HG03280 (cell line): ENCODE results near the gene SCARB1.

Experiments used
- ATAC-seq: cut with Tn5 transposase; IDR thresholded peaks from one replicate; pipeline ENCODE4 v1.9.1; 2021; ENCODE audit warnings: mild to moderate bottlenecking, moderate library complexity; ENCODE audit not compliant: unreplicated experiment

Gene SCARB1

DNA sequence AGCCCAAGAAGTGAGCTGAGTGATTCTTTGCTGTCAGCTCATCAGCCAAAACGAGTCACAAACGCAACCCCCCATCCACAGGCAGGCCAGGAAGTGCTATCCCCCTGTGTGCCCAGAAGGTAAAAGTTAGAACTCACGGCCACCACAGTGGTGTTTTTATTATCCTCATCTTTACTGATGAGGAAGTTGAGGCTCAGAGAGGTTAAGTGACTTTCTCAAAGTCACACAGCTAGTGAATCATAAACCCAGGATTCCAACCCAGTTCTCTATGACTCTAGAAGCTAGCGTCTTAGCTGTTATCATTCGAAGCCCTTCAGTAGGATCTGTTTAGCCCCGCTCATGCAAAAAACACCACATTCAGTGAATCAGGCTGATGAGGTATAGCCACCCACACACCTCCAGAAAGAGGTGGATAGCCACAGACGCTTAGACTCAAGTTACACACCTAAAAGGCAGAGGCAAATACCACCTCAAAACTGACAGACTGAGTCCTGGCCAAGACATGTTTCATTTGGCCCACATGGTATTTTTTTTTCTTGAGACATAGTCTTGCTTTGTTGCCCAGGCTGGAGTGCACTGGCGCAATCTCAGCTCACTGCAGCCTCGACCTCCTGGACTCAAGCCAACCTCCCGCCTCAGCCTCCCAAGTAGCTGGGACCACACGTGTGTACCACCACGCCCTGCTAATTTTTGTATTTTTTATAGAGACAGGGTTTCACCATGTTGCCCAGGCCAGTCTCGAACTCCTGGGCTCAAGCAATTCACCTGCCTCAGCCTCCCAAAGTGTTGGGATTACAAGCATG is 100.7 kb downstream of the SCARB1 start:
- no peak for ATAC-seq

- ATAC-seq: no peak
Measured at GRCh38 chr12:124762384-124762783, 101.3 kb downstream of the SCARB1 start.

GRCh38 chr12:124761871-124762270 is 101.8 kb downstream of the SCARB1 start:
- no peak for ATAC-seq

- ATAC-seq: no peak
Measured at GRCh38 chr12:124761056-124761455, 102.6 kb downstream of the SCARB1 start.

GRCh38 chr12:124760560-124760959 is 103.1 kb downstream of the SCARB1 start:
- no peak for ATAC-seq

GRCh38 chr12:124759841-124760503 is 103.7 kb downstream of the SCARB1 start:
- ATAC-seq: no peak

DNA sequence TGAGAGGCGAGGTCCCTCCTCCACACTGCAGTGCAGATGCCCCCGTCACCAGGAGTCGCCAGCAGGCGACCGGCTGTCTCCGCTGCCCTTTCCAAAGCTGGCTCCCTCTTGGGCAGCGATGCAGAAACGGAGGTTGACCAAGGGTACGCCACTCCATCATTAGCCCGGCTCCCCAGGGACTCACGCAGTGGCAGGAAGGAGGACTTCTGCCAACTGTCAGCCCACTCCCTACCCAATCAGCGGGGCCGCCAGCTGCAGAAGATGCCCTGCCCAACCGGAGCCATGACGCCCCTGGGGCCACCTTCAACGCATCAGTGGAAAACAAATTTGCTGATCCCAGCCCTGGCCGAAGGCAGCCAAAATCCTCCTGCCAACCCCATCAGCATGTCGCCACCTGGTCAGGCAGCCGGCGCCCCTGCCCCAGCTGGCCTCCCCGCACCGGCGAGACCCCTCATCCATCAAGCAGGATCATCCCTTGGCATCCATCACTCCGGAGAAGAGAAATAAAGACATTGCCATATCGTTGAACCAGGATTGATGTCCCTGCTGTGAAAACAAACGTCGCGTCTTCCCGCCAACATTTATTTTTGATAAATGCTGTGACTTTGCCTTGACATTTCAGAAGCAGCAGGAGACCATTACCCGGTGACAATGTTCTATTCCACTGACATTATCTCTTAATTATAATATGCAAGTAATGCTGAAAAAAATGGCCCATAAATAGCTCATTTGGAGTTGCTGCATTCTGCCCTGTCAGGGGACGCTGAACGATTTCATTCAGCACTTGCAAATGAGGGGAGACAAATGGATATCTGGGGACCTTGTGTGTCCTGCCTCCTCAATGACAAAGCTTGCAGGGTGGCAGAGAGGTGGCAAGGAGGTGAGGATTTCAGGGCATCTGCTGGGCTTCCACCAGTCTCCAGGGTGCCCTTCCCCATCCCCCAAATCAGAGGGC is 105.1 kb downstream of the SCARB1 start:
- no peak for ATAC-seq

GRCh38 chr12:124757329-124757728 is 106.3 kb downstream of the SCARB1 start:
- no peak for ATAC-seq

DNA sequence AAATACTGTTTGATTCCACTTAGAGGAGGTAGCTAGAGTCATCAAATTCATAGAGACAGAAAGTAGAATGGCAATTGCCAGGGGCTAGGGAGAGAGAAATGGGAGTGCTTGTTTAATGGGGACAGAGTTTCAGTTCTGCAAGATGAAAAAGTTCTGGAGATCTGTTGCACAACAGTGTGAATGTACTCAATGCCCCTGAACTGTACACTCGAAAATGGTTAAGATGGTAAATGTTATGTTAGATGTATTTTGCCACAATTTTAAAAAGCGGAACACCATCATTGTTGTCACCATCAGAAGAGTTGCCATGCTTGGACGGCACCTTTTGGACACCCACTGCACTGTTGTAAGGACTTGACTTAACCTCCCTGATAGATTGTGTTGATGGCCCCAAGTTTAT is 106.9 kb downstream of the SCARB1 start:
- ATAC-seq: no peak

DNA sequence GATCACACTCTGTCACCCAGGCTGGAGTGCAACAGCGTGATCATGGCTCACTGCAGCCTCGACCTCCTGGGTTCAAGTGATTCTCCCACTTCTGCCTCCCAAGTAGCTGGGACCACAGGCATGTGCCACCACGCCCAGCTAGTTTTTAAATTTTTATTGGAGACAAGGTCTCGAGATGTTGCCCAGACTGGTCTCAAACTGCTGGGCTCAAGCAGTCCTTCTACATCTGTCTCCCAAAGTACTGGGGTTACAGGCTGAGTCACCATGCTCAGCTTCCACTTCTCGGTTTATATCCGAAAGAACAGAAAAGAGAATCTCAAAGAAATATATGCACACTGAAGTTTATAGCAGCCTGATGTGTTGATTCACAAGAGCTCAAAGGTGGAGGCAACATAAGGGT is 107.5 kb downstream of the SCARB1 start:
- ATAC-seq: no peak

- ATAC-seq: no peak
Measured at GRCh38 chr12:124755801-124756148, 107.9 kb downstream of the SCARB1 start.

GRCh38 chr12:124754949-124755800 is 108.5 kb downstream of the SCARB1 start:
- no peak for ATAC-seq

DNA sequence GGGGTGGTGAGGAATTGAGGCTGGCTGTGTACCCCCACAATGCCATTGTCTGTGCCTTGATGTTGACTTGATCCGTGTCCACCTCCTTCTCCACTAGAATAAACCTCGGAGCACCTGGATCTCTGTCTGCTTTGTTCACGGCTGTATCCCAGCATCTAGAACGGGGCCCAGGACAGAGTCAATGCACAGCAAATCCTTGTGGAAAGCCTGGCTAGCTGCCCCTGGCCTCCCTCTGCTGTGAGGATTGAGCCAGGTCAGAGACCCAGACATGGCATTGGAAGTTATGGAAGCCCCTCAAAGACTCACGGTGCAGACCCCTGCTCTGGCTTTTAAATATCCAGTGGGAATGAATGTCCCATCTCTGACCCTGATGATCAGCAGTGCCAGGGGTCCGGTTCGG is 109.2 kb downstream of the SCARB1 start:
- no peak for ATAC-seq

GRCh38 chr12:124753993-124754392 is 109.7 kb downstream of the SCARB1 start:
- ATAC-seq: no peak

DNA sequence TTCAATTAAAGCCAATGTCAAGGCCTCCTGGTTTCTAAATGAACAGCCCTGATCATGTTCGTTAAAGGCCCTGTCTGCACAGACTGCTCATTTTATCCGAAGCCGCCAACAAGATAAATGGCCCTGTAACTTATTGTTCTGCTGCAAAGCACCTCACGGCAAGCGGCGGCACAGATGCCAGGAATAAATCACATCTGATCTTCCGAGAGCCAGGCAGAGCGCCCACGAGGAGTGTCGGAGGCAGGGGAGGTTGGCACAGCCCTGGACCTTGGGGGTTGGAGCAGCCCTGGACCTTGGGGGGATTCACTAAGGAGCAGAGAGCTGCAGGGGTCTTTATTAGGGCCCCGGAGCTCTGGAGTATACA is 110.5 kb downstream of the SCARB1 start:
- no peak for ATAC-seq

- ATAC-seq: no peak
Measured at GRCh38 chr12:124752437-124753227, 111.0 kb downstream of the SCARB1 start.

DNA sequence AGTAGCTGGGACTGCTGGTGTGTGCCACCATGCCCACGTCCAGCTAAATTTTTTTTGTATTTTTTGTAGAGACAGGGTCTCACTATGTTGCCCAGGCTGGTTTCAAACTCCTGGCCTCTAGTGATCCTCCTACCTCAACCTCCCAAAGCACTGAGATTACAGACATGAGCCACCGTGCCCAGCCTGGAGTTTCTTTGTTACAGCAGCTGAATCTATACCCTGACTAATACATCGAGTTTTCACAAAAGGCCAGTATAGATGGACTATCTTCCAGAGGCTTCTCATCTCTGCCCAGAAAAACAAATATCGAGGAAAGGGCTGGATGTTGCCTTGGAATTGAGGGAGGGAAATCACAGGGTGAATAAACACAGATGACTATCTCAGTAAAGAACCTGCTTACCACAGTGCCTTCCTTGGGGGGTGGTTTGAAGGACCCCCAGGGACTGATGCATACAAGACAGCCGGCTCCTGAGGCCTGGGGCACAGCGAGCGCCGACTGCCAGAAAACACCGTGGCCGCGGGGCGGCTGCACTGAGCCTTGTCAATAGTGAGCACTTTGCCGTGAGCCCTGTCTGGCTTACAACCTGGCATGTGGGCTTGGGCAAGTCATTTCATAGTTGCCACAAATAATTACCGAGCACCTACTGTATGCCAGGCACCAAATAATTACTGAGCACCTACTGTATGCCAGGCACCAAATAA is 111.9 kb downstream of the SCARB1 start:
- ATAC-seq: no peak

GRCh38 chr12:124750787-124751471 is 112.7 kb downstream of the SCARB1 start:
- ATAC-seq: no peak
